ENCODE results near the gene MRAP2.

- TF ChIP-seq POLR2A (IDR thresholded peaks at IDR 0.05; ENCODE audit: low read depth, low read length) = no peak
- no peak for TF ChIP-seq POLR2AphosphoS5 (IDR thresholded peaks at IDR 0.05; ENCODE audit: low read depth, low read length)
- TF ChIP-seq TAF1 (IDR thresholded peaks at IDR 0.05; ENCODE audit: borderline replicate concordance, low read depth, low read length) = no peak
These were observed 44.1 kb downstream of the MRAP2 start for GRCh38 chr6:84077645-84078044.

Measured in GM12892 (cell line).